ENCODE data around the gene ENO4.

DNA sequence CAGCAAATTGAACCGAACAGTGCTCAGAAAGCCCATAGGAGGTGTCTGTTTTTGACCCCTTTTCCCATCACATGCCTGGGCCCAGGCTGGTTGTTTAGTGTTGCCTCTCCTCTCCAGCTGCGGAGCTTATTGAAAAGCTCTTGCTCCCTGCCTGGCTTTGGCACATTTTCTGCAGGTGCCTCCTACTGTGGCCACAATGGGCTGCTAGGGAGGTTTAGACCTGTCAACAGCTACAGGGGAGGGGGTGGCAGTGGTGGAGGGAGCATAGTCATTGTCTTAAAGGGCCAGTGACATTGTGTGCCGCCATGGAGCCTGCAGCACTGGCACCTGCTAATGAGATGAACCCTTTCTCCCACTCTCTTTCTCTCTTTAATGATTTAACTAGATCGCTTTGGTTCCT is 13.2 kb upstream of the ENO4 start:
- TF ChIP-seq, protein P1, sequence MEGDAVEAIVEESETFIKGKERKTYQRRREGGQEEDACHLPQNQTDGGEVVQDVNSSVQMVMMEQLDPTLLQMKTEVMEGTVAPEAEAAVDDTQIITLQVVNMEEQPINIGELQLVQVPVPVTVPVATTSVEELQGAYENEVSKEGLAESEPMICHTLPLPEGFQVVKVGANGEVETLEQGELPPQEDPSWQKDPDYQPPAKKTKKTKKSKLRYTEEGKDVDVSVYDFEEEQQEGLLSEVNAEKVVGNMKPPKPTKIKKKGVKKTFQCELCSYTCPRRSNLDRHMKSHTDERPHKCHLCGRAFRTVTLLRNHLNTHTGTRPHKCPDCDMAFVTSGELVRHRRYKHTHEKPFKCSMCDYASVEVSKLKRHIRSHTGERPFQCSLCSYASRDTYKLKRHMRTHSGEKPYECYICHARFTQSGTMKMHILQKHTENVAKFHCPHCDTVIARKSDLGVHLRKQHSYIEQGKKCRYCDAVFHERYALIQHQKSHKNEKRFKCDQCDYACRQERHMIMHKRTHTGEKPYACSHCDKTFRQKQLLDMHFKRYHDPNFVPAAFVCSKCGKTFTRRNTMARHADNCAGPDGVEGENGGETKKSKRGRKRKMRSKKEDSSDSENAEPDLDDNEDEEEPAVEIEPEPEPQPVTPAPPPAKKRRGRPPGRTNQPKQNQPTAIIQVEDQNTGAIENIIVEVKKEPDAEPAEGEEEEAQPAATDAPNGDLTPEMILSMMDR (IDR thresholded peaks at IDR 0.05; ENCODE audit: insufficient read depth, low read length, poor library complexity, severe bottlenecking): no peak
- TF ChIP-seq EZH2phosphoT487 (conservative IDR thresholded peaks at IDR 0.05; ENCODE audit: low read length): no peak
